A549 (cell line): ENCODE results near the gene ENTPD7.

Experiments
- HMGXB4 ChIP-seq: fragments of 250-450 bp; sonication (Bioruptor Pico); IDR thresholded peaks from 2 replicates; pipeline ENCODE4 v1.5.0; 2021; ENCODE audit warnings: mild to moderate bottlenecking, moderate library complexity, borderline replicate concordance
- NFE2L2 ChIP-seq: fragments of 150-350 bp; conservative IDR thresholded peaks from 2 replicates; pipeline ENCODE4 v1.6.1; 2014; ENCODE audit warnings: low read length
- TF ChIP-seq, protein P1 (sequence below): IDR thresholded peaks from 2 replicates; pipeline ENCODE4 v1.6.1; 2012

GRCh38 chr10:99681553-99681952 is 22.2 kb downstream of the ENTPD7 start:
- TF ChIP-seq, protein P1, sequence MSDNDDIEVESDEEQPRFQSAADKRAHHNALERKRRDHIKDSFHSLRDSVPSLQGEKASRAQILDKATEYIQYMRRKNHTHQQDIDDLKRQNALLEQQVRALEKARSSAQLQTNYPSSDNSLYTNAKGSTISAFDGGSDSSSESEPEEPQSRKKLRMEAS = no peak
- TF ChIP-seq HMGXB4 (no peak), NFE2L2 (no peak)
